ENCODE data around the gene RAB11FIP3.

The RAB11FIP3 gene

GRCh38 chr16:457732-458400 is 32.4 kb downstream of the RAB11FIP3 start:
- Histone ChIP-seq H3K4me1 (ENCODE audit: low read length) (no peaks in the 10 kb centered on the region), H3K27ac (ENCODE audit: low read length) (no peak overlapping the region), H3K4me2 (ENCODE audit: low read depth, low read length) (no peak overlapping the region), H3K9ac (ENCODE audit: low read length) (no peak overlapping the region), H3K4me3 (ENCODE audit: low read length) (no peak overlapping the region), H3F3A (ENCODE audit: insufficient read depth, low read length) (no peaks in the 10 kb centered on the region), H3K9me3 (replicated peaks; ENCODE audit: insufficient read depth, low read length) (no peaks in the 10 kb centered on the region), H4K20me1 (ENCODE audit: insufficient read depth, low read length) (no peaks in the 10 kb centered on the region), H3K9me2 (replicated peaks; ENCODE audit: insufficient read depth, low read length) (no peaks in the 10 kb centered on the region), H3K79me2 (ENCODE audit: low read length) (no peaks in the 10 kb centered on the region), H3K36me3 (replicated peaks; ENCODE audit: insufficient read depth, low read length) (no peaks in the 10 kb centered on the region), H3K27me3 (replicated peaks; ENCODE audit: insufficient read depth, low read length) (no peaks in the 10 kb centered on the region), H2AFZ (ENCODE audit: low read length) (no peak overlapping the region)
- TF ChIP-seq EZH2 (optimal IDR thresholded peaks at IDR 0.05; ENCODE audit: low read depth, low read length) (no peak), CTCF (IDR thresholded peaks at IDR 0.05; ENCODE audit: low read length) (no peak), EZH2phosphoT487 (IDR thresholded peaks at IDR 0.05; ENCODE audit: low read length) (no peak)
- DNase-seq, result no peak

- Histone ChIP-seq H3F3A (ENCODE audit: insufficient read depth, low read length) (no peaks in the 10 kb centered on the region), H4K20me1 (ENCODE audit: insufficient read depth, low read length) (no peaks in the 10 kb centered on the region), H3K9me3 (replicated peaks; ENCODE audit: insufficient read depth, low read length) (no peaks in the 10 kb centered on the region), H3K27ac (ENCODE audit: low read length) (no peak overlapping the region), H3K27me3 (replicated peaks; ENCODE audit: insufficient read depth, low read length) (no peaks in the 10 kb centered on the region), H3K9ac (ENCODE audit: low read length) (no peak overlapping the region), H3K4me3 (ENCODE audit: low read length) (no peak overlapping the region), H2AFZ (ENCODE audit: low read length) (no peak overlapping the region), H3K4me1 (ENCODE audit: low read length) (no peaks in the 10 kb centered on the region), H3K9me2 (replicated peaks; ENCODE audit: insufficient read depth, low read length) (no peaks in the 10 kb centered on the region), H3K4me2 (ENCODE audit: low read depth, low read length) (no peak overlapping the region), H3K79me2 (ENCODE audit: low read length) (no peaks in the 10 kb centered on the region), H3K36me3 (replicated peaks; ENCODE audit: insufficient read depth, low read length) (no peaks in the 10 kb centered on the region)
- no peak for DNase-seq
- TF ChIP-seq CTCF (IDR thresholded peaks at IDR 0.05; ENCODE audit: low read length) (no peak), EZH2phosphoT487 (IDR thresholded peaks at IDR 0.05; ENCODE audit: low read length) (no peak), EZH2 (optimal IDR thresholded peaks at IDR 0.05; ENCODE audit: low read depth, low read length) (no peak)
These were observed 34.3 kb downstream of the RAB11FIP3 start for GRCh38 chr16:459761-460160.

- H3K27me3 ChIP-seq (replicated peaks; ENCODE audit: insufficient read depth, low read length), result no peaks in the 10 kb centered on the region
- no peak for TF ChIP-seq EZH2phosphoT487 (IDR thresholded peaks at IDR 0.05; ENCODE audit: low read length)
- no peak for TF ChIP-seq CTCF (IDR thresholded peaks at IDR 0.05; ENCODE audit: low read length)
- TF ChIP-seq EZH2 (optimal IDR thresholded peaks at IDR 0.05; ENCODE audit: low read depth, low read length), result no peak
- no peak overlapping the region for H3K4me3 ChIP-seq (ENCODE audit: low read length)
- H3F3A ChIP-seq (ENCODE audit: insufficient read depth, low read length), result no peaks in the 10 kb centered on the region
- no peaks in the 10 kb centered on the region for H3K9me2 ChIP-seq (replicated peaks; ENCODE audit: insufficient read depth, low read length)
- DNase-seq, result no peak
- no peak overlapping the region for H3K9ac ChIP-seq (ENCODE audit: low read length)
- H3K4me2 ChIP-seq (ENCODE audit: low read depth, low read length), result no peak overlapping the region
- H3K9me3 ChIP-seq (replicated peaks; ENCODE audit: insufficient read depth, low read length), result no peaks in the 10 kb centered on the region
- H3K79me2 ChIP-seq (ENCODE audit: low read length), result no peaks in the 10 kb centered on the region
- no peaks in the 10 kb centered on the region for H4K20me1 ChIP-seq (ENCODE audit: insufficient read depth, low read length)
- no peaks in the 10 kb centered on the region for H3K36me3 ChIP-seq (replicated peaks; ENCODE audit: insufficient read depth, low read length)
- H3K27ac ChIP-seq (ENCODE audit: low read length), result no peak overlapping the region
- no peaks in the 10 kb centered on the region for H3K4me1 ChIP-seq (ENCODE audit: low read length)
- H2AFZ ChIP-seq (ENCODE audit: low read length), result no peak overlapping the region
These were observed 35.3 kb downstream of the RAB11FIP3 start for GRCh38 chr16:460787-461186.
